A673 (cell line): ENCODE results near the gene ANKS3. TPM values are rescaled to one million over a fixed set of nuclear protein-coding genes. Genes with fewer than 3 reads are reported as not detected.

Experiments
- Bru-seq: library from RNA; stranded (reverse); fragments of 400-500 nt; gene quantifications from one replicate; lab custom pipeline; 2021; lab: Mats Ljungman, UMichigan
- BruChase-seq, 2 experiments: library from RNA; stranded (reverse); fragments of 400-500 nt; gene quantifications; one replicate each; lab custom pipeline; 2021; lab: Mats Ljungman, UMichigan
- BruUV-seq: library from RNA; stranded (reverse); fragments of 400-500 nt; replicated peaks from 2 replicates; lab custom pipeline; 2021; lab: Mats Ljungman, UMichigan
- CTCF ChIA-PET: fragments of 300-600 bp; sonication (Branson Sonifier 250); formaldehyde crosslinking; loops from one replicate; lab custom pipeline; 2022; ENCODE audit warnings: antibody characterized with exemption; lab: Charles Lee
- POLR2A ChIA-PET: fragments of 300-600 bp; sonication (Branson Sonifier 250); formaldehyde crosslinking; loops from one replicate; lab custom pipeline; 2022; ENCODE audit warnings: antibody characterized with exemption; ENCODE audit not compliant: low non-redundant PET; lab: Charles Lee
- DNase-seq: peaks from one replicate; pipeline ENCODE4 v3.0.0-alpha.2; 2015; ENCODE audit warnings: low spot score
- H3K27ac ChIP-seq: fragments of 200-600 bp; sonication (generic); 2 replicates; pipeline ENCODE4 v1.5.1; 2016; ENCODE audit warnings: mixed run types, low read depth, mild to moderate bottlenecking, mixed read lengths, antibody characterized with exemption, low read length; ENCODE audit not compliant: poor library complexity, severe bottlenecking
- H3K27me3 ChIP-seq: fragments of 200-600 bp; sonication (generic); replicated peaks from 2 replicates; pipeline ENCODE4 v1.6.1; 2017; ENCODE audit warnings: mixed run types, low read depth, mild to moderate bottlenecking, mixed read lengths, antibody characterized with exemption, low read length; ENCODE audit not compliant: insufficient read depth, poor library complexity
- H3K36me3 ChIP-seq: fragments of 200-600 bp; sonication (generic); 2 replicates; pipeline ENCODE4 v1.6.1; 2016; ENCODE audit warnings: mixed run types, mild to moderate bottlenecking, mixed read lengths, antibody characterized with exemption, low read length; ENCODE audit not compliant: insufficient read depth, poor library complexity, severe bottlenecking
- H3K4me1 ChIP-seq: fragments of 200-600 bp; sonication (generic); 2 replicates; pipeline ENCODE4 v1.6.1; 2017; ENCODE audit warnings: mixed run types, mild to moderate bottlenecking, mixed read lengths, antibody characterized with exemption, low read length; ENCODE audit not compliant: insufficient read depth, poor library complexity, severe bottlenecking
- H3K4me3 ChIP-seq: fragments of 200-600 bp; sonication (generic); 2 replicates; pipeline ENCODE4 v1.5.1; 2016; ENCODE audit warnings: low read depth, mixed run types, mild to moderate bottlenecking, mixed read lengths, low read length; ENCODE audit not compliant: poor library complexity, severe bottlenecking
- H3K9me3 ChIP-seq: fragments of 200-600 bp; sonication (generic); 2 replicates; pipeline ENCODE4 v1.6.1; 2016; ENCODE audit warnings: mixed run types, low read depth, mild to moderate bottlenecking, mixed read lengths, antibody characterized with exemption, low read length; ENCODE audit not compliant: poor library complexity, severe bottlenecking
- CTCF ChIP-seq: fragments of 300-800, 200-600 bp; sonication (generic); conservative IDR thresholded peaks from 2 replicates; pipeline ENCODE4 v1.5.1; 2017; ENCODE audit warnings: low read depth, mild to moderate bottlenecking, antibody characterized with exemption, low read length, moderate library complexity, mixed read lengths
- EZH2 ChIP-seq: fragments of 200-600 bp; sonication (generic); IDR thresholded peaks from 2 replicates; pipeline ENCODE4 v1.6.1; 2017; ENCODE audit warnings: borderline replicate concordance, low read depth, mild to moderate bottlenecking, mixed read lengths, antibody characterized with exemption, low read length; ENCODE audit not compliant: poor library complexity, severe bottlenecking
- intact Hi-C: fragments of 100-400 bp; cut with micrococcal nuclease; formaldehyde crosslinking; loops from one replicate; pipeline ENCODE4 v1.10.0; 2022; ENCODE audit not compliant: unreplicated experiment
- long read RNA-seq: library from polyadenylated mRNA; stranded (forward); transcript quantifications from one replicate; pipeline ENCODE4 v2.0.0, GENCODE V29; 2022
- total RNA-seq: library from RNA; stranded (reverse); gene quantifications from 2 replicates; pipeline ENCODE4 v1.2.3, GENCODE V29; 2021

Gene ANKS3
- total RNA-seq (26.9 and 30.3 TPM in 2 replicates), Bru-seq, nascent RNA (percentile 62 among the genes with signal in this experiment), BruChase-seq, experiment 1, labeled RNA remaining after a 2-hour chase (percentile 70 among the genes with signal in this experiment), BruChase-seq, experiment 2, labeled RNA remaining after a 6-hour chase (percentile 74 among the genes with signal in this experiment)
- long read RNA-seq, partial matches to known transcripts: 2 of 61 reads
- long read RNA-seq, other reads (novel, unspliced or antisense): 52 of 61 reads

- TF ChIP-seq EZH2: no peak
- no peak for TF ChIP-seq CTCF
- Histone ChIP-seq H3K9me3 (no peaks in the 10 kb centered on the region), H3K36me3 (peaks cover 7% of the 10 kb centered on the region), H3K4me1 (no peaks in the 10 kb centered on the region), H3K4me3 (peak within 1 kb of the TSS; percentile 96), H3K27ac (peak within 1 kb of the TSS; percentile 86), H3K27me3 (no peaks in the 10 kb centered on the region)
- DNase-seq: peak; percentile 96
- CTCF ChIA-PET: interaction anchor here (0.6 to 1.0 kb wide), 3 partner anchors 16 to 110 kb away, joined by 3 to 4 read pairs (median 4); partner anchors contain the start of gene MGRN1
- intact Hi-C loops: no loop called here
- POLR2A ChIA-PET: interaction anchor here (0.5 kb wide), 1 partner anchor 105 kb away, joined by 4 read pairs; no protein-coding TSS in a partner anchor
- BruUV-seq: no TSS peak
Measured at GRCh38 chr16:4734063-4734729, at the start of gene ANKS3, which contains the start of gene DNAAF8. TSS of gene ANKS3 (minus strand) at chr16:4734271. CDS start at chr16:4730149, 4,122 bp downstream. TSS of gene DNAAF8 (plus strand) at chr16:4734537. CDS start at chr16:4736515, 1,978 bp downstream.

- intact Hi-C loops: no loop called here
- no peaks in the 10 kb centered on the region for H3K36me3 ChIP-seq
Measured at GRCh38 chr16:4783251-4783950, 49.3 kb upstream of the ANKS3 start.

More at GRCh38 chr16:4783251-4783950, 49.3 kb upstream of the ANKS3 start:
- Histone ChIP-seq H3K27ac (no peak overlapping the region), H3K27me3 (no peaks in the 10 kb centered on the region), H3K4me1 (no peaks in the 10 kb centered on the region), H3K9me3 (no peaks in the 10 kb centered on the region), H3K4me3 (no peak overlapping the region)
- ChIA-PET CTCF (no interaction called here), POLR2A (no interaction called here)
- TF ChIP-seq CTCF (no peak), EZH2 (no peak)
- no peak for DNase-seq
- no TSS peak for BruUV-seq
